Activated CD8-positive, alpha-beta T cell treated with anti-CD3 and anti-CD28 coated beads for 36 hours (primary cell): Measurements from ENCODE around the gene LTBP4. TPM values are rescaled to one million over a fixed set of nuclear protein-coding genes. Genes with fewer than 3 reads are reported as not detected.

Experiments used
- ATAC-seq: fragments of 200-7000 bp; cut with Tn5 transposase; one replicate; pipeline ENCODE4 v1.10.0; 2021; ENCODE audit warnings: mild to moderate bottlenecking, moderate library complexity
- CTCF ChIA-PET: fragments of 350-600 bp; sonication (Branson Sonifier 250); formaldehyde crosslinking; loops from one replicate; lab custom pipeline; 2021; ENCODE audit warnings: antibody characterized with exemption; lab: Charles Lee
- POLR2A ChIA-PET: fragments of 350-600 bp; sonication (Branson Sonifier 250); formaldehyde crosslinking; loops from one replicate; lab custom pipeline; 2021; ENCODE audit warnings: antibody characterized with exemption; lab: Charles Lee
- DNase-seq: peaks from one replicate; pipeline ENCODE4 v3.0.0-alpha.2; 2020
- H3K27ac Mint-ChIP-seq: one replicate; pipeline ENCODE4 v1.8.0; 2021; ENCODE audit warnings: mild to moderate bottlenecking, mixed read lengths
- H3K27me3 Mint-ChIP-seq: one replicate; pipeline ENCODE4 v1.8.0; 2021; ENCODE audit warnings: mixed read lengths
- H3K36me3 Mint-ChIP-seq: one replicate; pipeline ENCODE4 v1.8.0; 2021; ENCODE audit warnings: low read depth, mixed read lengths
- H3K4me1 Mint-ChIP-seq: one replicate; pipeline ENCODE4 v1.8.0; 2021; ENCODE audit warnings: low read depth, mixed read lengths
- H3K4me3 Mint-ChIP-seq: one replicate; pipeline ENCODE4 v1.8.0; 2021; ENCODE audit warnings: mild to moderate bottlenecking, moderate library complexity, mixed read lengths
- H3K9me3 Mint-ChIP-seq: one replicate; pipeline ENCODE4 v1.8.0; 2021; ENCODE audit warnings: mixed read lengths
- CTCF ChIP-seq: fragments of 200-600 bp; IDR thresholded peaks from one replicate; pipeline ENCODE4 v1.8.0; 2022; ENCODE audit warnings: antibody characterized with exemption, mild to moderate bottlenecking
- intact Hi-C: fragments of 100-400 bp; cut with micrococcal nuclease; formaldehyde crosslinking; loops from one replicate; pipeline ENCODE4 v1.10.0; 2022
- total RNA-seq, 2 experiments: library from RNA; stranded (reverse); gene quantifications; one replicate each; pipeline ENCODE4 v1.2.3, GENCODE V29; 2021

Gene LTBP4
- total RNA-seq, 2 experiments from 2014 or later: 117 to 121 TPM

- ChIA-PET POLR2A (interaction anchor here (0.7 kb wide), 1 partner anchor 14 kb away, joined by 3 read pairs; no protein-coding TSS in a partner anchor), CTCF (interaction anchor here (0.6 to 7.2 kb wide), 18 partner anchors 11 to 294 kb away, joined by 3 to 51 read pairs (median 6); no protein-coding TSS in a partner anchor)
- H3K4me1 Mint-ChIP-seq: peaks cover 60% of the 10 kb centered on the region
- no peak overlapping the region for H3K27ac Mint-ChIP-seq
- ATAC-seq: no peak
- no peaks in the 10 kb centered on the region for H3K9me3 Mint-ChIP-seq
- TF ChIP-seq CTCF: peak; percentile 38
- H3K36me3 Mint-ChIP-seq: no peaks in the 10 kb centered on the region
- intact Hi-C loops: loop anchor here (5.0 to 10.0 kb wide), 2 partner anchors 72 to 314 kb away; partner anchors contain the start of gene AKT2
- H3K4me3 Mint-ChIP-seq: no peak overlapping the region
- DNase-seq: no peak
- H3K27me3 Mint-ChIP-seq: peaks cover 43% of the 10 kb centered on the region
These were observed 2.3 kb upstream of the LTBP4 start for GRCh38 chr19:40598918-40599307.

- Mint-ChIP-seq H3K27ac (no peak overlapping the region), H3K4me3 (peak overlapping the region; percentile 15), H3K27me3 (peaks cover 43% of the 10 kb centered on the region), H3K36me3 (no peaks in the 10 kb centered on the region), H3K4me1 (peaks cover 61% of the 10 kb centered on the region), H3K9me3 (no peaks in the 10 kb centered on the region)
- DNase-seq (no peak), ATAC-seq (no peak)
- no peak for TF ChIP-seq CTCF
- ChIA-PET CTCF (interaction anchor here (0.6 to 7.2 kb wide), 17 partner anchors 11 to 295 kb away, joined by 3 to 51 read pairs (median 8); no protein-coding TSS in a partner anchor), POLR2A (interaction anchor here (1.1 to 1.9 kb wide), 2 partner anchors 10 to 67 kb away, joined by 5 to 8 read pairs; no protein-coding TSS in a partner anchor)
- intact Hi-C loops: loop anchor here (5.0 to 10.0 kb wide), 2 partner anchors 72 to 315 kb away; partner anchors contain the start of gene AKT2
These were observed 1.8 kb upstream of the LTBP4 start for GRCh38 chr19:40599331-40599901.

- H3K27me3 Mint-ChIP-seq: peaks cover 43% of the 10 kb centered on the region
- ChIA-PET POLR2A (interaction anchor here (1.1 to 1.9 kb wide), 4 partner anchors 10 to 134 kb away, joined by 3 to 8 read pairs (median 4); no protein-coding TSS in a partner anchor), CTCF (interaction anchor here (0.8 to 7.2 kb wide), 15 partner anchors 10 to 295 kb away, joined by 3 to 51 read pairs (median 8); no protein-coding TSS in a partner anchor)
- DNase-seq (no peak), ATAC-seq (no peak)
- intact Hi-C loops: loop anchor here (5.0 to 10.0 kb wide), 2 partner anchors 73 to 315 kb away; partner anchors contain the start of gene AKT2
- peak overlapping the region; percentile 46 for H3K4me3 Mint-ChIP-seq
- H3K9me3 Mint-ChIP-seq: no peaks in the 10 kb centered on the region
- H3K36me3 Mint-ChIP-seq: no peaks in the 10 kb centered on the region
- TF ChIP-seq CTCF: no peak
- peaks cover 61% of the 10 kb centered on the region for H3K4me1 Mint-ChIP-seq
- H3K27ac Mint-ChIP-seq: no peak overlapping the region
These were observed 1.1 kb upstream of the LTBP4 start for GRCh38 chr19:40599902-40600569.

GRCh38 chr19:40600570-40601133 is 517 bp upstream of the LTBP4 start:
- peak overlapping the region; percentile 46 for H3K4me3 Mint-ChIP-seq
- peaks cover 43% of the 10 kb centered on the region for H3K27me3 Mint-ChIP-seq
- ChIA-PET POLR2A (interaction anchor here (1.1 to 1.9 kb wide), 4 partner anchors 9 to 135 kb away, joined by 3 to 8 read pairs (median 4); no protein-coding TSS in a partner anchor), CTCF (interaction anchor here (1.0 to 7.2 kb wide), 9 partner anchors 10 to 77 kb away, joined by 3 to 51 read pairs (median 8); no protein-coding TSS in a partner anchor)
- ATAC-seq (no peak), DNase-seq (peak; percentile 45)
- no peak overlapping the region for H3K27ac Mint-ChIP-seq
- peaks cover 65% of the 10 kb centered on the region for H3K4me1 Mint-ChIP-seq
- no peak for TF ChIP-seq CTCF
- no peaks in the 10 kb centered on the region for H3K9me3 Mint-ChIP-seq
- H3K36me3 Mint-ChIP-seq: no peaks in the 10 kb centered on the region
- intact Hi-C loops: no loop called here
